NCI-H128 (cell line): ENCODE results near the gene SLC6A20.

Experiments
- DNase-seq: peaks from one replicate; lab custom pipeline; 2025; ENCODE audit not compliant: unreplicated experiment; lab: John Stamatoyannopoulos, UW

SLC6A20 gene

DNA sequence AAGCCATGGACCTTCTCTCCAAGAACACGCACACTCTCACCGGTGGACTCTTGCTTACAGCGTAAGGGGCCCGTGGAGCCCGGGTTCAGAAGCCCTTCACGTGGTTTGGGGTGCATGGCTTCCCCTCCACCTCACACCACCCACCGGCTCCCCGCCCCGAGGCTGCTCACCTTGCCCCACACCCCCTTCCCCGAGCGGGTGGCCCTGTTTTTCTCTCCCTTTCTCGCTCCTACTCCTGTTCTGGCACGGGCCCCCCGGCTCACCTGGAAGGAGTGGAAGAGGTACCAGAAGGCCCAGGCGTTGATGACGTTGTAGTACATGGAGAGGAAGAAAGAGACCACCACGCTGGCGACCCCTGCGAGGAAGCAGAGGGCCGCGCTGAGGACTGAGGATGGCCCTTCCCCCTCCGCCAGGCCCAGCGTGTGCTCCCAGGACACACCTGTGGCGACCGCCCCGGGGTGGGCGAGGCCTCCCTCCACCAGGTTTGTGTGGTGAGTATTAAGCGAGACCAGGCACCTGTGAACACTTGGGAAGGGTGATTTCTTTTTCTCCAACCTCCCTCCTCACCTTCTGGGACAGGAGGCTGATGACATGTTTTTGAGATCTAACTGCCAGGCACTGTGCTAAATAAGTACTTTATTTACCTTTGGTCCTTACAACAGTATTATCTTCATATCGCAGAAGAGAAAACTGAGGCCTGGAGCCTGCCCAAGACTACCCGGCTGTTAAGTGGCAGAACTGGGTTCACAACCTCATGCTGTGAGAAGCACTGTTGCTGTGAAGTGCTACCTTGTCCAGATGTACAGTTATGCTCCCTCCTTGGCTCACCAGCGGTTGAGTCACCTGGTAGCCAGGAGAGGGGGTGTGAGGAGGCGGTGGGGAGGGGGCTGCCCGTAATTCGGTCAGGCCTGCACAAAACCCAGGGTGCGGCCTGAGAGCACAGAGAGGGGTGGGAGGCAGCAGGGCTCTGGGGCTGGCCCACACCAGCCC lies 16.3 kb downstream of the SLC6A20 start:
- no peak for DNase-seq

DNA sequence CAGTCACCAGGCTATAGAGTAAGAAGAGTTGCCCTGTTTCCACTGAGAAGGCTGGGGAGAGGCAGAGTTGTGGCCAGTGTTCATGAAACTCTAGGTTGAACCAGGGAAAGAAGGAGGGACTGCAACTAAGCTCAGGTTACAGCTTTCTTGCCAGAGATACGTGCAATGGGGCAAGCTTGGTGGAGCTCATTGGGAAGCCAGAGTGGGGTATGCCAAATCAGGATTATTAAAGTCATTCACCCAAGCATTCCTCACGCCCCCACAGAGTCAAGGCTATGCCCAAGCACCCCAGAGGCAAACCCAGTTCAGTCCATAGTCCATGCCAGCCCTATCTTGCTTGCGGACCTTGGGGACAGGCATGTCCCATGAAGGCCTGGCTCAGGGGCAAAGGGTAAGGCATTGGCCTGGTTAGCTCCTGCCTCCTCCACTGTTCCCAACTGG lies 17.6 kb downstream of the SLC6A20 start:
- no peak for DNase-seq

GRCh38 chr3:45777746-45778386 lies 18.5 kb downstream of the SLC6A20 start:
- no peak for DNase-seq

DNA sequence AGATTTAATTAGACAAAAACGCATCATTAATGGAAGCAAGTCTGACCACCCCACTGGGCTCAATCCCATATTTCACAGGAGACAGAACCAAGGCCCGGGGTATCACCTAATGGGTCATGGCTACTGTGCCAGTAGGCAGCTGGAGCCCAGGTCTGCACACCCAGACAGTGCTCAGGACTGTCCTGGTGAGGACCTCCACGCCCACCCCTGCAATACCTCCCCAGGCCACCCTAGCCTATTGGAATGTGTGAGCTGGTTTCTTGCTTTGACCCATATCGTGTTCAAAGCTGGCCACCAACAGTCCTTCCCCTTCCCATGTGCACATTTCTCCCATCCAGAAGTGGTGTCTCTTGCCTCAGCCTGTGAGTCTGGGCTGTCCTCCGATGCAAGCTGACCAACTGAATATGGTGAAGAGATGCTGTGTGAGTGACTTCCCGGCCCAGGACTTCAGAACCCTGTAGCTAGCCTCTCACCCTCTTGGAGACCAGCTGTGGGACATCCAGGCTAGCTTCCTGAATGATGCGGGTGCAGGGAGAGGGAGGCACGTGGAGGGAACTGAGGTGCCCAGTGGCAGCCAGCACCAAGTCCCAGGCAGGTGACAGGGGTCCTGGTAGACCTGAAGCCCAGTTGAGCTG lies 19.1 kb downstream of the SLC6A20 start:
- DNase-seq, result no peak

DNA sequence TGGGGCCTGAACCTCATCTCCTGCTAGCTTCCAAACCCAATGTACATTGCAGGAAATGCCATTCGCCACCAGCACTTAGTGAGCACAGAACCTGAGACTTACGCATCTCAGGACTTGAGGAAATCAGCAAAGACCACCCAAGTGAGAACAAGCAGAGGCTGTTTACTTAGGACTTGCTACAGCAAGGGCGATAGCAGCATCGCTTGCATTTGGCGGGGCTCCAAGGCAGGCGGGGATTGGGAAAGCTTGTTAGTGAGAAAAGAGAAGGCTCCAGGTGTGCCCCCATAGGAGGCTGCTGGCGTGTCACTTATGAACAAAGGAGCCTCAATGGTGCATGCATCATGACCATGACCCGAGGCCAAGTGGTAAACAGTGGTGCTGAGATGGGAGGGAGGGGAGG lies 19.7 kb downstream of the SLC6A20 start:
- peak; percentile 72 for DNase-seq

DNA sequence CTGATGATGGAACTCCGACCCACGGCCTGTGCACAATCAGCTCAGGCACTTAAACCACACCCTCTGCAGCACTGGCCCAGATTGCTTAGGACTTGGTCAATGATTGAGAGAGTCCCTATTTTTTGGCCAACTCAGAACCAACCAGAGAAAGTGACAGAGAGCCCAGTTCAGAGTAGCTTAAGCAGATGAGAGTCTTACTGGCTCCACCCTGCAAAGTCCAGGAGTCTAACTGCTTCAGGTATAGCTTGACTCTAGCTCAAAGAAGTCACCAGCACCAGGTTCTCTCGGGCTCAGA lies 20.1 kb downstream of the SLC6A20 start:
- no peak for DNase-seq

- DNase-seq, result no peak
Observed at GRCh38 chr3:45775571-45776300, 20.6 kb downstream of the SLC6A20 start.

GRCh38 chr3:45774581-45775521 lies 21.5 kb downstream of the SLC6A20 start:
- DNase-seq, result no peak

DNA sequence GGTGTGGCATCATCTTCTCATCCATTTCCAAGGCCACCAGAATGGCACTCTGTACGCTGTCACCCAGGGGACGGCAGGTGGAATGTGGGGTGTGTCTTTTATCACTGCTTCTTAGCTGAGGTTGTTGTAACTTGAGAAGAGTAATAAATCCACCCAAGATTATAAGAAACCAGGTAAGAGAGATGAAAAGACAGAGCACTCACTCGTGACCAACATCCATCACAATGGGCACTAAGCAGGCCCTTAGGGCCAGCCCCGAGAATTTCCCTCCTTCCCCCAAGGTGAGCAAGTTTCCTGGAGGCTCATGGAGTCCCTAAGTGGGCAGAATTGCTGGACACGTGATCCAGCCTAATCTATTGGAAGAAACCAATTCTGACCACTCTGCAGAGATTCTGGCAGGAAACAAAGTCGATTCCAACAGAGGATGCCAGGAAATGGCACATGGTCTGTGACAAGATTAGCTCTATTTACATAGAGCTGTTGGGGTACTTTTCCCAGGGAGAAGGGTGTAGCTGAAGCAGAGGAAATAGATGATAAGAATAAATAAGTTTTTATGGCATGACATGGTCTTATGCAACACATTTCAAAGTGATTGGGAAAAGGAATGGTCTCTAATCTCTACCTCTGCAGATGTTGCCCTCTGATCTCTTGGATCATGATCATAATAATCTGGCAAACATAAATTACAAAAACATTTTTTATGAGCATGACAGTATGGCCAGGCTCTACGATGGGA lies 22.5 kb downstream of the SLC6A20 start:
- DNase-seq, result no peak

GRCh38 chr3:45773072-45773471 lies 23.3 kb downstream of the SLC6A20 start:
- no peak for DNase-seq

DNA sequence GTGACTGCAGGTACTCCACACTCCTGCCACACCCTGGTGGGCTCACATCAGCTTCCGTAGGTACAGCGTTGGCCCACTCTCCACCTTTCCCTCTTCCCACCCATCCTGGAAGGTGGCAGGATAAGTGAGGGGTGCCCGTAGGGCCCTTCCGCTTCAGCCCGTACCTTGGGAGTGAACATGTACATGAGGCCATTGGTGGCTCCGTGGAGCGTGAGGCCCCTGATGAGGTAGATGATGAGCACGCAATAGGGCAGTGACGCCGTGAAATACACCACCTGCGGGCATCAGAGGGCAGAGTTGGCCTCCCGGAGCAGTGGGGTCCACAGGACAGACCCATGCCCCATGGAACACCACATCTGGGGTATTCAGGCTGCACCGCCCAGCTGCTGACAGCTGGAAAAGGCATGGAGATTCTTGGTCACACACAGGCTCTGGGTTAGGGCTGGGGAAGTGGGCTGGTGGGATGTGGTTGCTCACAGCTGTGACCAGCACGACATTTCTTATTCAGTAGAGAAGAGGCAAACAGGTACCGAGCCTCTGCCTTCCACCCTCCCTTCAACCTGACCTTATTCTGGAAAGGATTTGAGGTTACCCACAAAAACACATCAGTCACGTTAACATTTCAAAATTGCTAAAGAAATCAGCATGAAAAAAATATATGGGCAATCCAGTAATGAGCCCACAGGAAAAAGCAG lies 23.8 kb downstream of the SLC6A20 start:
- DNase-seq, result no peak

- DNase-seq, result no peak
Observed at GRCh38 chr3:45771831-45772230, 24.5 kb downstream of the SLC6A20 start.

DNA sequence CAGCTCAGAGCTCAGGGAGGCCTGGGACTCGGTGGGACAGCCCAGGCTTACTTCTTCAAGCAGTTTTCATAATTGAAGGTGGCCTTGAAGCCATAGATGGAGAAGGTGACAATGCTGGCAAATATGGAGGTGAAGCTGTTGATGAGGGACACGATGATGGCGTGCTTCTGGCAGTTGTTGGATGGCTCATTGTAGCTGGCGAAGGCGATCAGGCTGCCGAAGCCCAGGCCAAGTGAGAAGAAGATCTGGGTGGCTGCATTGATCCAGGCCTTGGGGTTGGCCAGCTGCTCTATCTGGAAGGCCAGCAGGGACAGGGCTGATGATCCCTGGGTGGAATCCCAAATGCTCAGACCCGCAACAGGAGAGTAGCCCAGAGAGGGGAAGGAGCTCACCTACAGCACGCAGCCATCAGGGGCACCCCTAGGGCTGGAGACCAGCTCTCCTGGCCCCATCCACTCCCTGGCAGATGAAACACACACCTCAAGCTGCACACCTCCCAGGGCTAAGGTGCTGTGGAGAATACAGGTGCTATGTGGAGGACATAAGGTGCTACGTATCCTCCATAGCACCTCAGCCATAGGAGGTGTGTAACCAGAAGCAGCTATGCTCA lies 25.1 kb downstream of the SLC6A20 start:
- DNase-seq, result no peak

DNA sequence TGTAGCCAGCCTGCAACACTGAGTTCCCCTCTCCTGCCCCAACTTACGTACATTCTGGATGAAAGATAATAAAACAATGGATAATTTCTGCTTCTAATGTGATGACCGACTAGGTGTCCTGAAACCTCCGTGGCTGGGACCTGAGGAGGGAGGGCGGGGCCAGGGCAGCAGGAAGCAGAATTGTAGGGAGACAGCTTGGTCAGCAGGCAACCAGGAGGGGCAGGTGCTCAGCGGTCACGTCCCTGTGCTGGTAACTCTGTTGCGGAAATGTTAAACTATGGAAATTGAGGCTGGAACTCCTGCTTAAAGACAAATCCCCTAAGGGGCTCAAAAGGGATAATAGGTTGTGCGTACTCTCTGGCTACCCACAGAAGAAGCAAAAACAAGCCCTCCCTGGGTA lies 30.4 kb downstream of the SLC6A20 start:
- no peak for DNase-seq

GRCh38 chr3:45765266-45765851 lies 31.0 kb downstream of the SLC6A20 start:
- no peak for DNase-seq

GRCh38 chr3:45763303-45763675 lies 33.0 kb downstream of the SLC6A20 start:
- DNase-seq, result no peak

DNA sequence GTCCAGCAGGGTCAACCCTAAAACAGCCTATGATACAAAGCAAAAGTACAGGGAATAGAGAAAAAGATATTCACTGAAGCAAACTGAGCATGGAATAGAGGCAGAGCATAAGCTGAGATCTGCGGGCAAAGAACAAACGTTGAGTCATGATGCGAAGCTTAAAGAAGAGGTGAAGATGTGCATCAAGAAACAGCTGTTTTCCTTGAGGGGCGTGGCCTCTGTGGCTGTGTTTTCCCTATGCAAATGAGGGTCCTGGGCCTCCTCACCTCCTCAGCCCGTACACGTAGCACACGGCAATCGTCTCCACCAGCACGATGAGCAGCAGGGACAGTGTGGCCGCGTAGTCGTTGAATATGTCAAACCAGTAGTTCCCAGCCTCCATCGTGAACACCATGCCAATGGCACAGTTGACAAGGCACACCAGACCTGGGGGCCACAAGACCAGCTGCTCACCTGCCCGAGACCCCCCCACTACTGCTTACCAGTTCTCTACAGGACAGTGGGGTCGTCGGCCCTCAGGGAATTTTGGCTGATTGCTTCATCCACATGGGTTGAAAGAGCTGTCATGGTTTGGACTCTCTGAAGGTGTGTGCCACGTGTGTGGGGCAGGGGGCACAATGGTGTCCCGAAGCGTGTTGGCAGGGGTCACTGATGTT lies 33.6 kb downstream of the SLC6A20 start:
- DNase-seq, result no peak

DNA sequence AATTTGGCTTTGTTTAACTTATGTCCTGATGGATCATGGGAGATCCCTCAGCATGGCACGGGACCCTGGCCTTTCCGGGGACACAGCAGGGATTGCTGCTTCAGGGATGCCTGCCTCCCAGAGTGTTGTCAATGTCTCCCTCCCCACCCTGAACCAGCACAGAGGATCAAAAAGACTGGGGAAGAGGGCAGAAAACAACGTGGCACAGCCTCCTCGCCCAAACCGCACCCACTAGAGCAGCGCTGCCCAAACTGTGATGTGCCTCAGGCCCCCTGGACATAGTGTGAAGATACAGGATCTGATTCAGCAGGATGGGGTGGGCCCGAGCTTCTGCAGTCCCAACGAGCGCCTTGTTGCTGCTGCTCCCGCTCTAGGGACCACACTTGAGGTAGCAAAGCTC lies 34.5 kb downstream of the SLC6A20 start:
- no peak for DNase-seq
